GM21717 (cell line): Measurements from ENCODE around the gene CEP89.
"Not testable (repeated sequence)": the region's sequence is repeated elsewhere in the genome, so short reads cannot be mapped to it uniquely, and the experiment has no call there.

Experiments used
- ATAC-seq: cut with Tn5 transposase; IDR thresholded peaks from one replicate; pipeline ENCODE4 v1.9.1; 2021; ENCODE audit warnings: mild to moderate bottlenecking, moderate library complexity; ENCODE audit not compliant: unreplicated experiment

Gene CEP89

DNA sequence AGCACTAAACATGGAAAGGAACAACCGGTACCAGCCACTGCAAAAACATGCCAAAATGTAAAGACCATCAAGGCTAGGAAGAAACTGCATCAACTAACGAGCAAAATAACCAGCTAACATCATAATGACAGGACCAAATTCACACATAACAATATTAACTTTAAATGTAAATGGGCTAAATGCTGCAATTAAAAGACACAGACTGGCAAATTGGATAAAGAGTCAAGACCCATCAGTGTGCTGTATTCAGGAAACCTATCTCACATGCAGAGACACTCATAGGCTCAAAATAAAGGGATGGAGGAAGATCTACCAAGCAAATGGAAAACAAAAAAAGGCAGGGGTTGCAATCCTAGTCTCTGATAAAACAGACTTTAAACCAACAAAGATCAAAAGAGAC, 123.7 kb downstream of the CEP89 start:
- not testable (repeated sequence) for ATAC-seq

DNA sequence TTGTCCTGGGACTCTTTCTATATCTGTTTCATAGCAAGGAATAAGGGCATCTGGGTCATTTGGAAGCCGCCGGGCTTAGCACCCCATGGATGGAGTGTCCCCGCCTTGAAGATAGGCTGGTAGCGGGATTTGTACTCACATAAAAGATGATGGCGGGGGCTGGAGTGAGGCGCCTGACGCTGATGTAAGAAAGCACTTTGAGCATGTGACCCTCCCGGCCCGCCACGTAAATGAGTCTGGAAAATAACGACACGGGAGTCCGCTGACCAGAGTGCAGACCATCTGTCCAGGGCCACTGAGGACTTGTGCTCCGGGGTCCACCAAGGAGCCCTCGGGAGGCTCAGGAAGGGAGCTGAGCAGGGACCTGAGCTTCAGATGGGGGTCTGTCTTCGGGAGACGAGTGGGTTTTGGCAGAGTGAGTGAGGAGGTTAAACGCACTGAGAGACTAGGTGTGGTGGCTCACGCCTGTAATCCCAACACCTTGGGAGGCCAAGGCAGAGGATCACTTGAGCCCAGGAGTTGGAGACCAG, 128.0 kb downstream of the CEP89 start:
- ATAC-seq, result no peak

DNA sequence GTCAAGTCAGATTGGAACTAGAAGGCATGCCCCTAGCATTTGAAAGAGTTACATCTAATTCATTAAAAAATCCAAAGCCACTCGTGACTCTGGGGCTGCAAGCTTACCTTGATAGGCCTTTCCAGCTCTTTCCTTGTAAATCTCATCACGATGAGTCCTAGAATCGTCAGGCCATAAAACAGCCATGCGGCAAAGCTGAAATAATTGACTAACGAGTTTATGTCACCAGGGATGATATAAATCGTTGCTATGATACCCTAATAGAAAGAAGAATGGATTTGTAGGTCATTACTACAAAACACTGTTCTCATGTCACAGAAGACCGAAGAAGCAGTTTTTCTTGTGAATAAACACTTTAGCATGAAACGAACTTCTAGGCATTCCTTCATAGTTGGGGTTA, 129.7 kb downstream of the CEP89 start:
- ATAC-seq, result no peak

DNA sequence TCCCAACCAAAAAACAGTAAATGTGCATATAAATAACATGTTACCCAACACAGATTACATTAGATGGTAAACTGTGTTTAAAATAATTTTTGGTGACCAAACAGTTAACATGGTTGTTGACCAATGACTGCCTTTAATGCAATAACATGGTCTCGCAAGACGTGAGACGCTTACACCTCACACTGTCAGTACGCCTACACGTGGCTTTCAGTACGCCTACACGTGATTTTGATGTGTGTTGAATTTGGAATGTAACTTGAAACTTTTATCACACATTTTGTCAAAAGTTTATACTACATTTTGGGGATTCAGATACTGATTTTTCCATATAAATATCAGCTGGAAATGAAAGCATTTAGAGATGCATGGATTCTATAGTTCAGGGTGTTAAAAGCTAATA, 134.2 kb downstream of the CEP89 start:
- ATAC-seq, result no peak

- not testable (repeated sequence) for ATAC-seq
These were observed 138.4 kb downstream of the CEP89 start for GRCh38 chr19:32833388-32833787.

GRCh38 chr19:32832825-32833224, 138.9 kb downstream of the CEP89 start:
- ATAC-seq, result not testable (repeated sequence)

- not testable (repeated sequence) for ATAC-seq
These were observed 139.7 kb downstream of the CEP89 start for GRCh38 chr19:32832094-32832493.

DNA sequence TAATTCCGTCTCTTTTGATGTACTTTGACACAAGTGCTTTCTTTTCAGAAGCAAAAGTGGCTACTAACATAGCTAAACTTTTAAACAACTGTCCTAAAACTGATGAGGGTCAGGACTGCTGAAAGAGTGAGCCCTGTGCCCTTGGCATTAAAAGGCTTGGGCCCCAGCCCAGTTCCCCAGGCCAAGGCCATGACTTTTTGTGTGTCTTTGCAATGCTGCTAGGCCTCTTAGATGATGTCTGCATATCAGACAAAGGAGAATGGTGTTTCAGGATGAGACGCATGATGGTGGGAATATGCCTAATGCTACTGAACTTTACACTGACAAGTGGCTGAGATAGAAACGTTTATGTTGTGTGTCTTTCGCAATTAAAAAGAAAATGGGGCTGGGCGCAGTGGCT, 140.1 kb downstream of the CEP89 start:
- ATAC-seq, result no peak

GRCh38 chr19:32830231-32831014, 141.3 kb downstream of the CEP89 start:
- ATAC-seq, result no peak

DNA sequence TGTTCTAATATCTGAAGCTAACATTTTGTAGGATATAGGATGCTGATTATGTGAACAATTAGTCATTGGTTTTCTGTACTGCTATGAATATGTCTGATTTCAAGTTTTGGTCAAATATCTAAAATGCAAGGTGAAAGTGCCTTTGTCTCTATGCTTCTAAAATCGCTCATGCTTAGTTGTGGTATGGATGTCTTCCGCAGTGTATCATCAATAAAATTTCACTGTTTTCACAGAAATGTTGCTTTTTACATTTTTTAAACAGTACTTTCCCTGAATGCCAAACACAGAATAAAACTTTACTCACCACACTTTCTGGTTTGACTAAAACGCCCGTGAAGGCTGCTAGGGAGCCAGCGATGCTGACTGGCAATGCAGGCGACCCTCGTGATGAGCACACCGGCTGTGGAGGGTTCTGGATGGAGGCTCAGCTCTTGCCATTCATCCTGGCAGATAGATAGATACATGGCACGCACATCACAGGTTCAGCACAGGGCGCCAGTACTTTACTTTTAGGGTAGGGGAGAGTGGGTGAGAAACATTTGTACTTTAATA, 142.3 kb downstream of the CEP89 start:
- ATAC-seq, result no peak

DNA sequence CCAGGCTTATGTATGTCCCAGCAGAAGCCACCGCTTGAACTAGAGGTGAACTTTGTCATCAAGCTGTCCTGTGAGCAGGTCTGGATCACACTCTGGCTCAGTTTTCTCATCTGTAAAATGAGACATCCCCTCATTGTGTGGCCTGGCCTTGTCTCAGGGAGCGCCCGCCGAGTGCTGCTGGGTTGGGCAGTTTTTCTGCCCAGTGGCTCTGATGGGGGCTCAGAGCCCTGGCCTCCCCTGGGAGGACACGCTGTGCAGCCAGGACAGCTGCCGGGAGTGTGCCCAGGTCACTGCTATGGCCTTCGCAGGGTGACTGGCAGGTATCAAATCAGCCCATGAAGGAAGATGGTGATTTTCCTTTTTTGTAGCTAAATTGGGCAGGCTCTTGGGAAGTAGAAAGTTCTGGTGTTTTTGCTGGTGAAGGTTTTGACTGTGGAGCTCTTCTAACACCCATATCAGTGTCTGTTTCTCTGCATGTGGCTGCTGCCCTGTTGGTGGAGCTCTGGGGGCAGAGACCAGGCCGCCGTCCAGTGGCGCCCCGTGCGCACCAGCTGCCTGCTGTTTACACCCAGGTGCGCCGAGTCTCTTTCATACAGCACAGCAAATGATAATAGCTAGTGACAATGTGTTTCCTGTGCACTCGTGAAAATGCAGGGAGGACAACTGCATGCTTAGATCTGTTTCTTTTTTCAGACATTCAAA, 143.0 kb downstream of the CEP89 start:
- no peak for ATAC-seq

- ATAC-seq, result no peak
These were observed 143.6 kb downstream of the CEP89 start for GRCh38 chr19:32828139-32828538.
